Natural killer cell treated with Interleukin-12 subunit alpha and Interleukin-12 subunit beta and Interleukin-15 and Interleukin-18, amount 100 ng/mL, for 72 hours (primary cell): ENCODE results near the gene IL36G. TPM values are rescaled to one million over a fixed set of nuclear protein-coding genes. Genes with fewer than 3 reads are reported as not detected.
A peak's percentile ranks its signal among the peaks of the same experiment; 100 is the strongest.
"Not testable (repeated sequence)": the region's sequence is repeated elsewhere in the genome, so short reads cannot be mapped to it uniquely, and the experiment has no call there.

ENCODE experiments used
- ATAC-seq, 2 donors: fragments of 150-1000 bp; cut with Tn5 transposase in 1 of 2; sonication (Bioruptor Pico), chemical (Tn5 transposase) in 1 of 2; 2 replicates each; pipeline ENCODE4 v1.10.0; 2021
- DNase-seq: peaks from one replicate; pipeline ENCODE4 v3.0.0; 2022; ENCODE audit warnings: low spot score
- H3K27ac Mint-ChIP-seq, 2 donors: 1 replicate in 1 of 2; 2 replicates in 1 of 2; pipeline ENCODE4 v1.8.0; 2022; ENCODE audit warnings: mixed read lengths in 2 of 2, mild to moderate bottlenecking in 1 of 2, moderate library complexity in 1 of 2
- H3K27me3 Mint-ChIP-seq, 2 donors: 1 replicate in 1 of 2; 2 replicates in 1 of 2; pipeline ENCODE4 v1.8.0; 2022; ENCODE audit warnings: mixed read lengths in 2 of 2
- H3K36me3 Mint-ChIP-seq: one replicate; pipeline ENCODE4 v1.8.0; 2022; ENCODE audit warnings: mixed read lengths
- H3K4me1 Mint-ChIP-seq, 2 donors: 1 replicate in 1 of 2; 2 replicates in 1 of 2; pipeline ENCODE4 v1.8.0; 2022; ENCODE audit warnings: low read depth in 2 of 2, mixed read lengths in 2 of 2, mild to moderate bottlenecking in 1 of 2
- H3K4me3 Mint-ChIP-seq: one replicate; pipeline ENCODE4 v1.8.0; 2022; ENCODE audit warnings: mixed read lengths
- H3K9me3 Mint-ChIP-seq: 2 replicates; pipeline ENCODE4 v1.8.0; 2022; ENCODE audit warnings: mixed read lengths
- total RNA-seq, 2 donors: library from RNA; stranded (reverse); gene quantifications; one replicate each; pipeline ENCODE4 v1.2.3, GENCODE V29; 2022

Gene IL36G
- not detected for total RNA-seq

GRCh38 chr2:112977559-112978056 is at the start of gene IL36G:
TSS of gene IL36G (plus strand) at chr2:112978006. CDS start at chr2:112978639, 633 bp downstream.
- ATAC-seq (peak; percentile 36 to 55), DNase-seq (no peak)
- Mint-ChIP-seq H3K4me3 (no peak within 1 kb of the TSS), H3K9me3 (no peaks in the 10 kb centered on the region), H3K27me3 (peaks cover 6 to 17% of the 10 kb centered on the region in 2 donors), H3K36me3 (no peaks in the 10 kb centered on the region), H3K27ac (no peak within 1 kb of the TSS), H3K4me1 (peaks cover 6 to 10% of the 10 kb centered on the region in 2 donors)

DNA sequence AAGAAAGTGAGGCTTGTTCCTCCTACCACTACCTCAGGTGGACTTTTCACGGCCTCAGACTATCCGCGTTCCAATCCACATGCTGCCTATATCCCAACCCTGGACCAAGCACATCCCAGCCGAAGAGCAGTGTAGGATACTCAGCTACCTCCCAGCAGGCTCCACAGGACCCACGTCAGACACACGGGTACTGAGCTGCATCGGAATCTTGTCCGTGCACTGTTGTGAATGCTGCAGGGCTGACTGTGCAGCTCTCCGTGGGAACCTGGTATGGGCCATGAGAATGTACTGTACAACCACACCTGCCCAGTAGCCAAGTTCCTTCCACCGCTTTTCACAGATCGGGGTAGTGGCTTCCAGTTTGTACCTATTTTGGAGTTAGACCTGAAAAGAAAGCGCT is 44.5 kb upstream of the IL36G start:
- ATAC-seq = no peak
- H3K4me3 Mint-ChIP-seq = no peak overlapping the region
- H3K27me3 Mint-ChIP-seq = peaks cover 0 to 10% of the 10 kb centered on the region in 2 donors

GRCh38 chr2:112934117-112934516 is 43.7 kb upstream of the IL36G start:
- H3K4me3 Mint-ChIP-seq, H3K27ac Mint-ChIP-seq, ATAC-seq, H3K4me1 Mint-ChIP-seq, H3K27me3 Mint-ChIP-seq, DNase-seq, H3K9me3 Mint-ChIP-seq, H3K36me3 Mint-ChIP-seq: not testable (repeated sequence)

More for the DNA sequence above, 44.5 kb upstream of the IL36G start:
- H3K4me1 Mint-ChIP-seq = no peaks in the 10 kb centered on the region
- no peak overlapping the region for H3K27ac Mint-ChIP-seq
- no peaks in the 10 kb centered on the region for H3K9me3 Mint-ChIP-seq
- no peaks in the 10 kb centered on the region for H3K36me3 Mint-ChIP-seq
- DNase-seq = no peak

DNA sequence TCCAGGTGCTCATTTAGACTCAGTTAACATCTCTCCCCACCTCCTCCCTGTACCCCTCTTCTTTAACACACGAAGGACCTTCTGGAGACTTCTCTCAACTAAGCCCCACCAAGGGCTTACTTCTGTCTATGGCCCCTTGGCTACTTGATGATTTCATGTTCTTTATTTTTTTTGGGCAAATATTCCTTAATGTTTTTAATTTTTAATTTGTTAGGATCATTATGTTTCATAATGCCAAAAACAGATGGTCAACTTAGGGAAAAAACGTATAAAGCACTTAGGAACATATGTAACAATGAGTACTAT is 40.9 kb upstream of the IL36G start:
- H3K27ac Mint-ChIP-seq = no peak overlapping the region
- H3K27me3 Mint-ChIP-seq = peaks cover 0 to 6% of the 10 kb centered on the region in 2 donors
- H3K36me3 Mint-ChIP-seq = no peaks in the 10 kb centered on the region
- ATAC-seq = no peak
- no peak overlapping the region for H3K4me3 Mint-ChIP-seq
- DNase-seq = no peak
- no peaks in the 10 kb centered on the region for H3K9me3 Mint-ChIP-seq
- H3K4me1 Mint-ChIP-seq = no peaks in the 10 kb centered on the region

- no peaks in the 10 kb centered on the region for H3K4me1 Mint-ChIP-seq
- H3K36me3 Mint-ChIP-seq = no peaks in the 10 kb centered on the region
- H3K9me3 Mint-ChIP-seq = no peaks in the 10 kb centered on the region
- peaks cover 0 to 9% of the 10 kb centered on the region in 2 donors for H3K27me3 Mint-ChIP-seq
- no peak overlapping the region for H3K4me3 Mint-ChIP-seq
- no peak for ATAC-seq
- no peak for DNase-seq
- H3K27ac Mint-ChIP-seq = no peak overlapping the region
Observed at GRCh38 chr2:112938904-112939303, 38.9 kb upstream of the IL36G start.

DNA sequence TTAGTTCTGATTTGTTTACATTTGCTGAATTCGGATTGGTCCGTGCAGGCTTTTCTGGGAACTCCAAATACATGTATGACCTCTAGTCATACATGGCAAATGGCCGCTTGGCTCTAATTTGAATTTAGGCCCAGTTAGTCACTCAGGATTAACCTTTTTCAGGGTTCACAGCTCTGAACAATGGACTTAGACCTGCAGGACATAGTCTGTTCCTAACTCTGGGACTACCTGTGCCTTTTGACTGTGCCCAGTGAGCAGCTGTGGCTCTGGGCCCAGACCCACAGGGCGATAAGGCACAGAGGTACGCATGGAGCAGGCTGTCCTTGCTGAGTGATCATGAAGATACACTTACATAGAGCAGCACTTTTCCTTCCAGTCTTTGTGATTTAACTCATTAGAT is 38.4 kb upstream of the IL36G start:
- ATAC-seq = no peak

DNA sequence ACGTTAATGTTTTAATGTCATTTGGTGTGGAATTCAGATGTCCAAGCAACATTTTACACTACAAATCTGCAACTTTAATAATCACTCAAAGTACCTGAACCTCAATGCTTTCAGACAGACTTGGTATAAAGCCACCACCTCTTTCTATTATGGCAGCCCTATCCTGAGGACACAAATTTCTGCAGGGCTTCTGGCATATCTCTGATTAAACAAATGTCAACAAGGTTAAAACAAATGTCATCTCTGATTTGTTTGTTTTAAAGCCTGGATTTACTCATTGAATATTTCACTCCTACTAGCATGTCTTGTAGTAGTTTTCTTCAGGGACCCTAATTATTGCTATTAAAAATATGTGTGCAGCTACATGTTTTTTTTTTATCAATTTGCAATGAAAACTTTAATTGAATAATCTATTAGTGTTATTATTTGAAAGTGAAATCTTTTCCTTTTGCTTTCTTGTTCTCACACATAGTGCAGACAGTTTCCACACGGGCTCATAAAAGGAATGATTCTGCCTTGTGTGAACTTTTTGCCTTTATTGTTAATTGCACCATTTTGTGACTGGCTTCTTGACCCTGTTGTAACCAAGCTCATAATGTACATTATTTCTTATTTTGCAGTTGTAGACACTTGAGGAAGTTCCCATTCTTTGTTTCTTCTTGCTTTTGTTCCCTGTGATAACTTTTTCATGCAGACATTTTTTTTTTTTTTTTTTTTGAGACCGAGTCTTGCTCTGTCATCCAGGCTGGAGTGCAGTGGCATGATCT is 36.8 kb upstream of the IL36G start:
- Mint-ChIP-seq H3K4me1 (no peaks in the 10 kb centered on the region), H3K27ac (no peak overlapping the region), H3K36me3 (no peaks in the 10 kb centered on the region), H3K4me3 (no peak overlapping the region), H3K9me3 (no peaks in the 10 kb centered on the region), H3K27me3 (peaks cover 7 to 9% of the 10 kb centered on the region in 2 donors)
- no peak for ATAC-seq
- no peak for DNase-seq

More for the DNA sequence above, 38.4 kb upstream of the IL36G start:
- Mint-ChIP-seq H3K27me3 (peaks cover 1 to 9% of the 10 kb centered on the region in 2 donors), H3K4me3 (no peak overlapping the region), H3K9me3 (no peaks in the 10 kb centered on the region), H3K27ac (no peak overlapping the region), H3K36me3 (no peaks in the 10 kb centered on the region), H3K4me1 (no peaks in the 10 kb centered on the region)
- no peak for DNase-seq

DNA sequence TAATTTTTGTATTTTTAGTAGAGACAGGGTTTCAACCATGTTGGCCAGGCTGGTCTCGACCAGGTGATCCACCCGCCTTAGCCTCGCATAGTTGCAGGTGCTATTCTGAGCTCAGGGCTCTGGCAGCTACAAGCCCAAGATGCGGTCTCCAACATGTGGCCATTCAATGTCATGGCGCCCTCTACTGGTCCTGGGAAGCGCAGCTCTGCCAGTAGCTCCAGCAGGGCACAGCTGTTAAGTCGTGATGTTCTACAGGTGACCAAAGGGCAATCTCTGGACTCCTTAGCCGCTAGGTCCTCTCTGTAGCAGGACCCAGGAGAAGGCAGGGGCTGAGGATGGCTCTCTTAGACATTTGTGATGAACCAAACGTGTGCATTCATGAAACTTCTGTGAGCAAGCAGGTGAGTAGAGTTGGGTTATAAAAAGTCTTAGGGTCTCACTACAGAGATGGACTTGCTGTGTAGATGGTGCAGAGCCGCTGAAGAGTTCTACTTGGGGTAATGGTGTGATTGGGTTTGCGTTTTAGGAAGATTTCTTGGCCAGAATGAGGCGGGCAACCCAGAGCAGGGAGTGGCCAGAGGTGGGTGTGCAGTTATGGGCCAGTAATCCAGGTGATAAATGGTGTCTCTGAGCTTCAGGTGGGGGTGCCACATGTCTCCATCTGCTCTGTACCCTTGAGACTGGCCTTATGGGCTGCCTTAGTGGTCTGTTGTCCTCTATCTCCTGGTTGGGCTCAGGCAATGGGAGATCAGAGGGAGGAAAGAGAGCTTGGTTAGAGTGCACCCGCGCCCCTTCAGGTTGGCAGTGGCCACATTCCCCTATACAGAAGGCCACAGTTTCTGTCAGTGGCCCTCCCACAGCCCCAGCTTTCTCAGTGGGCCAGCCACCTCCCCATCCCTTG is 35.8 kb upstream of the IL36G start:
- H3K36me3 Mint-ChIP-seq = no peaks in the 10 kb centered on the region
- no peak overlapping the region for H3K27ac Mint-ChIP-seq
- H3K9me3 Mint-ChIP-seq = no peaks in the 10 kb centered on the region
- ATAC-seq = peak; percentile 79 to 87
- peaks cover 6 to 7% of the 10 kb centered on the region in 2 donors for H3K27me3 Mint-ChIP-seq
- H3K4me3 Mint-ChIP-seq = no peak overlapping the region
- no peaks in the 10 kb centered on the region for H3K4me1 Mint-ChIP-seq
- peak; percentile 77 for DNase-seq

- no peak for DNase-seq
- no peaks in the 10 kb centered on the region for H3K4me1 Mint-ChIP-seq
- H3K36me3 Mint-ChIP-seq = no peaks in the 10 kb centered on the region
- H3K4me3 Mint-ChIP-seq = no peak overlapping the region
- no peak overlapping the region for H3K27ac Mint-ChIP-seq
- ATAC-seq = no peak
- H3K27me3 Mint-ChIP-seq = peaks cover 6 to 7% of the 10 kb centered on the region in 2 donors
- no peaks in the 10 kb centered on the region for H3K9me3 Mint-ChIP-seq
Observed at GRCh38 chr2:112942654-112943002, 35.2 kb upstream of the IL36G start.

DNA sequence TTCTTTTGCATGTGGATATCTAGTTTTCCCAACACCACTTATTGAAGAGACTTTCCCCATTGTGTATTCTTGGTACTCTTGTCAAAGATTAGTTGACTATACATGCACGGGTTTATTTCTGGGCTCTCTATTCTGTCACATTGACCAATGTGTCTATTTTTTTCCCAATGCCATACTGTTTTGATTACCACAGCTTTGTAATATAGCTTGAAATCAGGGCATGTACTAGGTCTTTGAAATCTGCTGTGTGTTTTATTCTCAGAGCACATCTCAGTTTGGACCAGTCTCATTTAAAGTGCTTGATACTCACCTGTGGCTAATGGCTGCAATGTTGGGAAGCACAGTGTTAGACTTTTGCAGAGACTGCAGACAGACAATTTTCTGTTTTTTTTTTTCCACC is 32.8 kb upstream of the IL36G start:
- DNase-seq (no peak), ATAC-seq (no peak)
- Mint-ChIP-seq H3K27ac (no peak overlapping the region), H3K36me3 (no peaks in the 10 kb centered on the region), H3K27me3 (peaks cover 7 to 10% of the 10 kb centered on the region in 2 donors), H3K4me3 (no peak overlapping the region), H3K4me1 (no peaks in the 10 kb centered on the region), H3K9me3 (no peaks in the 10 kb centered on the region)

DNA sequence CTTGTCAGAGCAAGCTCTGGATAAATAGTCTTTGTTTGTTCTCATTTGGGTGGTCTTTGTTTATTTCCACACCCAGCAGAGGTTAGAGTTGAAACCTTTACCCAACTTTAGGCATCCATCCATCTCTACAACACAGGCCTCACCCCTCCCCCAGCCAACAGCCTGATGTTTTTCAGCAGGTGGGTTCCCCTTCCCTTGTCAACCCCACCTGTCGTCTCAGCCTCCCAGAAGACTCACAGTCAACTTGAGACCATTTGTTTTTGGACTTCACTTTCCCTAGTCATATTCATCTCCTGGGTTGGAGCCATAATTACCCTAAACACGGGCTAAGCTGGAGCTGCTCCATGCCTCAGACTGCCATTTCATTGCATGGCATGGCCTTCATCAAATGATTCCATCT is 31.7 kb upstream of the IL36G start:
- Mint-ChIP-seq H3K4me1 (no peaks in the 10 kb centered on the region), H3K36me3 (no peaks in the 10 kb centered on the region), H3K27ac (no peak overlapping the region), H3K9me3 (no peaks in the 10 kb centered on the region), H3K4me3 (no peak overlapping the region), H3K27me3 (peaks cover 12 to 15% of the 10 kb centered on the region in 2 donors)
- ATAC-seq (no peak), DNase-seq (no peak)

DNA sequence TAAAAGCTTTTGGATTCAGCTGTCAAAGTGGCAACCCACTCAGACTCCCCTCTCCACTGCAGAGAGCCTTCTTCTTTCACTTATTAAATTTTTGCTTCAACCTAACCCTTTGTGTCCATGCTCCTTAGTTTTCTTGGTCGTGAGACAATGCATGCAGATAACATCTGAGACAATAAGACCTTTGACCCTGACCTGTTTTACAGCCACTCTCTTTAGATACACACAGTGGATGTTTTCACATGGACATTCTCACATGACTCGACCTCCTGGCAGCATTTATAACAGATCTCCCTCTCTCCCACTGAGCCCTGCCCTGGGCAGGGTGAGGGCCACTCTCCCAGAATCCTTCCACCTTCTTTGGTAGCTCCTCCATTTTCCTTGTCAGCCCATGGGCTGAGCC is 30.4 kb upstream of the IL36G start:
- Mint-ChIP-seq H3K27me3 (peaks cover 20 to 25% of the 10 kb centered on the region in 2 donors), H3K27ac (no peak overlapping the region), H3K4me3 (no peak overlapping the region), H3K36me3 (no peaks in the 10 kb centered on the region), H3K4me1 (no peaks in the 10 kb centered on the region), H3K9me3 (no peaks in the 10 kb centered on the region)
- DNase-seq (no peak), ATAC-seq (peak in 1 of 2 donors; percentile 6)

GRCh38 chr2:112949456-112949855 is 28.4 kb upstream of the IL36G start:
- ATAC-seq = no peak
- H3K4me1 Mint-ChIP-seq = no peaks in the 10 kb centered on the region
- H3K27ac Mint-ChIP-seq = no peak overlapping the region
- H3K9me3 Mint-ChIP-seq = no peaks in the 10 kb centered on the region
- H3K36me3 Mint-ChIP-seq = no peaks in the 10 kb centered on the region
- no peak overlapping the region for H3K4me3 Mint-ChIP-seq
- H3K27me3 Mint-ChIP-seq = peaks cover 23 to 33% of the 10 kb centered on the region in 2 donors
- no peak for DNase-seq

GRCh38 chr2:112954364-112954763 is 23.4 kb upstream of the IL36G start:
- Mint-ChIP-seq H3K4me3 (no peak overlapping the region), H3K27ac (no peak overlapping the region), H3K27me3 (peaks cover 25 to 33% of the 10 kb centered on the region in 2 donors), H3K4me1 (no peaks in the 10 kb centered on the region), H3K36me3 (no peaks in the 10 kb centered on the region), H3K9me3 (no peaks in the 10 kb centered on the region)
- ATAC-seq = no peak
- DNase-seq = no peak
